Transverse colon (tissue), 4 donors: Measurements from ENCODE around the gene ADM2.

Experiments used
- EP300 ChIP-seq: sonication (generic); formaldehyde crosslinking; IDR thresholded peaks from one replicate; pipeline ENCODE4 v1.6.1; 2017; ENCODE audit warnings: antibody characterized with exemption, low read depth
- POLR2AphosphoS5 ChIP-seq, 3 donors: sonication (generic); formaldehyde crosslinking; IDR thresholded peaks; one replicate each; pipeline ENCODE4 v1.6.1; 2016; ENCODE audit warnings: antibody characterized with exemption in 3 of 3
- TF ChIP-seq, protein P1 (sequence below), 5 experiments: fragments of 200-600 bp in 3 of 5; fragments of 450-650 bp in 2 of 5; sonication (generic) in 3 of 5; IDR thresholded peaks; 1 replicate in 2 of 5; 2 replicates in 3 of 5; pipeline ENCODE4 v1.5.1; 2016 to 2017; ENCODE audit warnings: antibody characterized with exemption in 5 of 5, inconsistent platforms in 3 of 5, mild to moderate bottlenecking in 2 of 5, moderate library complexity in 1 of 5

DNA sequence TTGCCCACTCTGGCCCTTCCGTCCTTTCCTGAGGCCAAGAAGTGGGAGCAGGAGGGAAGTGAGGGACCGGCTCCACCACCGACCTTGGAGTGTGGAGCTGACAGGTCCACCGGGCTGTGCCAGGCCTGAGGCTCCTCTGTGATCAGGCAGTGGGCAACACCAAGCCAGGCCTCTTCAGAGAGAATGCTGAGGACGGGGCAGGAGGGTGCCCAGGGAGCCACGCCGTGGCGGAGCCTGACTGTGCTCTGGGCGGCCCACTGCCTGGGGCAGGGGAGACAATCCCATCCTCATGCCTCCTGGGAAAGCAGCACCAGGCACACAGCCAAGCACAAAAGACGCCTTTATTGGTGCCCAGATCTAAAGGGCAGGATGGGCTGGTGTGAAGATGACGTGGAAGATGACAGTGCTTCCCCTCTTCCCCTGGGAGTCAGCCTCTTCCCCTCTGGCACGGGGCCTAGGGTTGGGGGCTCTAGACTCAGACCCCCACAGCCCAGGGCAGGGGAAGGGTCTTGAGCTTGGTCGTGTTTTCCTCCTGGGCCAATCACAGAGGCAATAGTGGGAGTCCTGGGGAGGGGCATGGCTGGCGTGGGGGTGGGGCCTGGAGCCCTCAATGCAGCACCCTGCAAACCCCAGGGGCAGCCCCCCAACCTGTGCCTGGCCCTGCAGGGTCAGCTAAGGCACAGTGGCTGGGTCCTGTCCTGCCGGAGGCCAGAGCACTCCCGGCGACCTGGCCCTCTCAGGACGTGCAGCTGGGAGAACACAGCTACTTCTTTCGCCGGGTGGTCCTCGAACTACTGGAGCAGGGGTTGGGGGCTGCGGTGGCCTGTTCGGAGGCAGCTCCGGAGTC is 21.5 kb downstream of the ADM2 start:
- TF ChIP-seq POLR2AphosphoS5 (IDR thresholded peaks at IDR 0.05) (no peak), EP300 (no peak)
- TF ChIP-seq, protein P1, sequence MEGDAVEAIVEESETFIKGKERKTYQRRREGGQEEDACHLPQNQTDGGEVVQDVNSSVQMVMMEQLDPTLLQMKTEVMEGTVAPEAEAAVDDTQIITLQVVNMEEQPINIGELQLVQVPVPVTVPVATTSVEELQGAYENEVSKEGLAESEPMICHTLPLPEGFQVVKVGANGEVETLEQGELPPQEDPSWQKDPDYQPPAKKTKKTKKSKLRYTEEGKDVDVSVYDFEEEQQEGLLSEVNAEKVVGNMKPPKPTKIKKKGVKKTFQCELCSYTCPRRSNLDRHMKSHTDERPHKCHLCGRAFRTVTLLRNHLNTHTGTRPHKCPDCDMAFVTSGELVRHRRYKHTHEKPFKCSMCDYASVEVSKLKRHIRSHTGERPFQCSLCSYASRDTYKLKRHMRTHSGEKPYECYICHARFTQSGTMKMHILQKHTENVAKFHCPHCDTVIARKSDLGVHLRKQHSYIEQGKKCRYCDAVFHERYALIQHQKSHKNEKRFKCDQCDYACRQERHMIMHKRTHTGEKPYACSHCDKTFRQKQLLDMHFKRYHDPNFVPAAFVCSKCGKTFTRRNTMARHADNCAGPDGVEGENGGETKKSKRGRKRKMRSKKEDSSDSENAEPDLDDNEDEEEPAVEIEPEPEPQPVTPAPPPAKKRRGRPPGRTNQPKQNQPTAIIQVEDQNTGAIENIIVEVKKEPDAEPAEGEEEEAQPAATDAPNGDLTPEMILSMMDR (IDR thresholded peaks at IDR 0.05), result no peak
